Esophagus muscularis mucosa (tissue), 4 donors: ENCODE results near the gene CPEB2. TPM values are rescaled to one million over a fixed set of nuclear protein-coding genes. Genes with fewer than 3 reads are reported as not detected.

Experiments
- DNase-seq: peaks from one replicate; pipeline ENCODE4 v3.0.0-alpha.2; 2017; ENCODE audit errors: extremely low spot score
- H3K27ac ChIP-seq, 4 donors: fragments of 200-600 bp; sonication (generic); replicated peaks in 1 of 4; 1 replicate in 3 of 4; 2 replicates in 1 of 4; pipeline ENCODE4 v1.5.1; 2016 to 2019; ENCODE audit warnings: mild to moderate bottlenecking in 1 of 4
- H3K27me3 ChIP-seq, 4 donors: fragments of 200-600 bp; sonication (generic); one replicate each; pipeline versions ENCODE4 v1.5.1 to v1.6.0; 2016 to 2019
- H3K36me3 ChIP-seq, 4 donors: fragments of 200-600 bp; sonication (generic); one replicate each; pipeline ENCODE4 v1.5.1; 2016 to 2019
- H3K4me1 ChIP-seq, 4 donors: fragments of 200-600 bp; sonication (generic); one replicate each; pipeline ENCODE4 v1.5.1; 2016 to 2019
- H3K4me3 ChIP-seq, 4 donors: fragments of 200-600 bp; sonication (generic); 1 replicate in 2 of 4; 2 replicates in 2 of 4; pipeline ENCODE4 v1.5.1; 2016 to 2019; ENCODE audit warnings: mild to moderate bottlenecking in 4 of 4, moderate library complexity in 1 of 4
- H3K9me3 ChIP-seq, 4 donors: fragments of 200-600 bp; sonication (generic); 1 replicate in 3 of 4; 2 replicates in 1 of 4; pipeline ENCODE4 v1.5.1; 2016 to 2019
- CTCF ChIP-seq, 3 experiments: fragments of 200-600 bp in 2 of 3; fragments of 450-650 bp in 1 of 3; sonication (generic) in 2 of 3; IDR thresholded peaks; one replicate each; pipeline ENCODE4 v1.5.1; 2017 to 2019; ENCODE audit warnings: antibody characterized with exemption in 3 of 3, mild to moderate bottlenecking in 2 of 3, moderate library complexity in 1 of 3
- EP300 ChIP-seq: sonication (generic); formaldehyde crosslinking; IDR thresholded peaks from one replicate; pipeline ENCODE4 v1.6.1; 2017; ENCODE audit warnings: antibody characterized with exemption
- POLR2A ChIP-seq: fragments of 450-650 bp; IDR thresholded peaks from one replicate; pipeline ENCODE4 v1.6.1; 2017; ENCODE audit warnings: antibody characterized with exemption, moderate library complexity, mild to moderate bottlenecking, low read depth
- POLR2AphosphoS5 ChIP-seq, 2 donors: sonication (generic); formaldehyde crosslinking; IDR thresholded peaks; one replicate each; pipeline ENCODE4 v1.6.1; 2017; ENCODE audit warnings: antibody characterized with exemption in 2 of 2
- WGBS: methylation state at CpG from one replicate; pipeline ENCODE4 v1.1.5; 2018; 5-methylcytosine and 5-hydroxymethylcytosine counted together
- intact Hi-C: fragments of 100-400 bp; cut with DNase I; formaldehyde crosslinking; loops from one replicate; pipeline ENCODE4 v1.15.1; 2023
- total RNA-seq, 4 donors: library from RNA; depleted of rRNA; stranded (reverse); fragments of >200 nt; gene quantifications; one replicate each; pipeline versions ENCODE4 v1.1.0 to v1.2.1, GENCODE V29; 2016

CPEB2 gene
- total RNA-seq, 4 donors from 2014 or later: 23.7 to 35.7 (median 25.6) TPM

DNA sequence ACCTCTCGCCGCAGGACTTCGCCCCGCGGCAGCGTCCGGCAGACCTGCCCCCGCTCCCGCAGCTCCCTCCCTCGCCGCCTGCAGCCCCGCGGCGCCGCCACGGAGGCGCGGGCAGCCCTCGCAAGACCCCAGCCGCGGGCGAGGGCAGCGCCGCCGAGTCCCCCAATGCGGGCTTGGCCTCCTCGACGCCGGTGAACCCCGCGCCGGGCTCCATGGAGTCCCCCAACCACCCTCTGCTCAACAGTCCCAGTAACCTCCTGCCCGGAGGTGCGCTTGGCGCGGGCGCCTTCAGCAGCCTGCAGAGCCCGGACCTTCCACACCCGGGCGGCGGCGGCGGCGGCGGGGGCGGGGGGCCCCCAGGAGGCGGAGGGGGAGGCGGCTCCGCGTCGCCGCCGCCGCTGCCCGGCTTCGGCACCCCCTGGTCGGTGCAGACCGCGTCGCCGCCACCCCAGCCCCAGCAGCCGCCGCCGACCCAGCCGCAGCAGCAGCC lies 1.2 kb downstream of the CPEB2 start:
- TF ChIP-seq POLR2A (no peak), POLR2AphosphoS5 (IDR thresholded peaks at IDR 0.05) (no peak), EP300 (no peak), CTCF (IDR thresholded peaks at IDR 0.05) (no peak)
- Histone ChIP-seq H3K27me3 (no peaks in the 10 kb centered on the region), H3K4me1 (peaks cover 19 to 38% (median 32%) of the 10 kb centered on the region in 4 donors), H3K27ac (peak overlapping the region; percentile 99 to 100 (median 100)), H3K36me3 (peaks cover 0 to 6% (median 0%) of the 10 kb centered on the region in 4 donors), H3K9me3 (no peaks in the 10 kb centered on the region), H3K4me3 (peak overlapping the region; percentile 91 to 97 (median 96))
- DNase-seq: no peak
- under 1% methylated on average over 27 of the region's 65 CpGs for WGBS
- intact Hi-C loops: loop anchor here (5.0 to 10.0 kb wide), 3 partner anchors 141 to 651 kb away; partner anchors contain the start of gene FBXL5

GRCh38 chr4:15003891-15004738 lies 1.8 kb downstream of the CPEB2 start:
- peaks cover 21 to 44% (median 39%) of the 10 kb centered on the region in 4 donors for H3K4me1 ChIP-seq
- H3K9me3 ChIP-seq: no peaks in the 10 kb centered on the region
- H3K4me3 ChIP-seq: peak overlapping the region; percentile 91 to 97 (median 96)
- DNase-seq: no peak
- H3K36me3 ChIP-seq: peaks cover 0 to 6% (median 0%) of the 10 kb centered on the region in 4 donors
- intact Hi-C loops: loop anchor here (5.0 to 10.0 kb wide), 3 partner anchors 142 to 651 kb away; partner anchors contain the start of gene FBXL5
- H3K27me3 ChIP-seq: no peaks in the 10 kb centered on the region
- WGBS: 0% methylated on average over 13 of the region's 109 CpGs
- TF ChIP-seq POLR2A: no peak
- TF ChIP-seq CTCF (IDR thresholded peaks at IDR 0.05): no peak
- no peak for TF ChIP-seq POLR2AphosphoS5 (IDR thresholded peaks at IDR 0.05)
- TF ChIP-seq EP300: no peak
- peak overlapping the region; percentile 99 to 100 (median 100) for H3K27ac ChIP-seq

- TF ChIP-seq POLR2AphosphoS5 (IDR thresholded peaks at IDR 0.05): peak; percentile 89 to 90
- TF ChIP-seq POLR2A: peak; percentile 62
- TF ChIP-seq CTCF (IDR thresholded peaks at IDR 0.05): no peak
- Histone ChIP-seq H3K9me3 (no peaks in the 10 kb centered on the region), H3K4me3 (peak overlapping the region; percentile 91 to 97 (median 96)), H3K4me1 (peaks cover 28 to 51% (median 46%) of the 10 kb centered on the region in 4 donors), H3K27me3 (no peaks in the 10 kb centered on the region), H3K36me3 (peaks cover 0 to 6% (median 0%) of the 10 kb centered on the region in 4 donors), H3K27ac (peak overlapping the region; percentile 99 to 100 (median 100))
- DNase-seq: peak; percentile 94
- 0% methylated on average over 42 of the region's 43 CpGs for WGBS
- intact Hi-C loops: loop anchor here (5.0 to 10.0 kb wide), 3 partner anchors 143 to 650 kb away; partner anchors contain the start of gene FBXL5
These were observed 2.5 kb downstream of the CPEB2 start for GRCh38 chr4:15004739-15005301.

- H3K9me3 ChIP-seq: no peaks in the 10 kb centered on the region
- H3K27me3 ChIP-seq: no peaks in the 10 kb centered on the region
- peak overlapping the region; percentile 91 to 97 (median 96) for H3K4me3 ChIP-seq
- no peak for DNase-seq
- TF ChIP-seq POLR2A (no peak), EP300 (no peak), CTCF (IDR thresholded peaks at IDR 0.05) (no peak), POLR2AphosphoS5 (IDR thresholded peaks at IDR 0.05) (no peak)
- 26% methylated on average over 4 of the region's 4 CpGs for WGBS
- H3K36me3 ChIP-seq: peaks cover 0 to 6% (median 0%) of the 10 kb centered on the region in 4 donors
- intact Hi-C loops: loop anchor here (10.0 kb wide), 2 partner anchors 449 to 649 kb away; partner anchors contain the start of gene FBXL5
- peaks cover 36 to 58% (median 53%) of the 10 kb centered on the region in 4 donors for H3K4me1 ChIP-seq
- H3K27ac ChIP-seq: peak overlapping the region; percentile 99 to 100 (median 100)
These were observed 3.3 kb downstream of the CPEB2 start for GRCh38 chr4:15005474-15006115.
